ENCODE measurements around the gene CNN3. TPM values are rescaled to one million over a fixed set of nuclear protein-coding genes. Genes with fewer than 3 reads are reported as not detected.

The CNN3 gene
- total RNA-seq (101 and 108 TPM in 2 replicates), polyA plus RNA-seq (135 and 156 TPM in 2 replicates)

- peak within 1 kb of the TSS; percentile 82 for H3K4me3 ChIP-seq
- peak; percentile 97 for DNase-seq (ENCODE audit: low read depth in 1 of 2, low spot score in 1 of 2)
- TF ChIP-seq, protein P1, sequence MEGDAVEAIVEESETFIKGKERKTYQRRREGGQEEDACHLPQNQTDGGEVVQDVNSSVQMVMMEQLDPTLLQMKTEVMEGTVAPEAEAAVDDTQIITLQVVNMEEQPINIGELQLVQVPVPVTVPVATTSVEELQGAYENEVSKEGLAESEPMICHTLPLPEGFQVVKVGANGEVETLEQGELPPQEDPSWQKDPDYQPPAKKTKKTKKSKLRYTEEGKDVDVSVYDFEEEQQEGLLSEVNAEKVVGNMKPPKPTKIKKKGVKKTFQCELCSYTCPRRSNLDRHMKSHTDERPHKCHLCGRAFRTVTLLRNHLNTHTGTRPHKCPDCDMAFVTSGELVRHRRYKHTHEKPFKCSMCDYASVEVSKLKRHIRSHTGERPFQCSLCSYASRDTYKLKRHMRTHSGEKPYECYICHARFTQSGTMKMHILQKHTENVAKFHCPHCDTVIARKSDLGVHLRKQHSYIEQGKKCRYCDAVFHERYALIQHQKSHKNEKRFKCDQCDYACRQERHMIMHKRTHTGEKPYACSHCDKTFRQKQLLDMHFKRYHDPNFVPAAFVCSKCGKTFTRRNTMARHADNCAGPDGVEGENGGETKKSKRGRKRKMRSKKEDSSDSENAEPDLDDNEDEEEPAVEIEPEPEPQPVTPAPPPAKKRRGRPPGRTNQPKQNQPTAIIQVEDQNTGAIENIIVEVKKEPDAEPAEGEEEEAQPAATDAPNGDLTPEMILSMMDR (IDR thresholded peaks at IDR 0.05; ENCODE audit: low read depth, low read length): no peak
- peaks cover 35% of the 10 kb centered on the region for H3K4me1 ChIP-seq (ENCODE audit: low read depth)
- H3K9me3 ChIP-seq (ENCODE audit: low read depth): no peaks in the 10 kb centered on the region
- H3K27ac ChIP-seq: peak within 1 kb of the TSS; percentile 99
- H3K27me3 ChIP-seq: no peaks in the 10 kb centered on the region
- no peaks in the 10 kb centered on the region for H3K36me3 ChIP-seq
These were observed at the start of gene CNN3 for GRCh38 chr1:94926915-94927404. CNN3 (minus strand) TSS chr1:94927110; CDS start chr1:94926894, 216 bp downstream.

GRCh38 chr1:94974824-94975223, 47.9 kb upstream of the CNN3 start:
- Histone ChIP-seq H3K27ac (no peak overlapping the region), H3K4me1 (ENCODE audit: low read depth) (no peaks in the 10 kb centered on the region), H3K36me3 (no peaks in the 10 kb centered on the region), H3K9me3 (ENCODE audit: low read depth) (no peaks in the 10 kb centered on the region), H3K4me3 (no peak overlapping the region), H3K27me3 (no peaks in the 10 kb centered on the region)
- TF ChIP-seq, protein P1 (IDR thresholded peaks at IDR 0.05; ENCODE audit: low read depth, low read length): no peak
- DNase-seq (ENCODE audit: low read depth in 1 of 2, low spot score in 1 of 2): no peak

GRCh38 chr1:94974241-94974640, 47.3 kb upstream of the CNN3 start:
- peak in 1 of 2 donors; percentile 71 for DNase-seq (ENCODE audit: low read depth in 1 of 2, low spot score in 1 of 2)
- H3K27ac ChIP-seq: no peak overlapping the region
- TF ChIP-seq, protein P1 (IDR thresholded peaks at IDR 0.05; ENCODE audit: low read depth, low read length): no peak

GRCh38 chr1:94973309-94973922, 46.5 kb upstream of the CNN3 start:
- Histone ChIP-seq H3K27me3 (no peaks in the 10 kb centered on the region), H3K4me1 (ENCODE audit: low read depth) (no peaks in the 10 kb centered on the region), H3K27ac (no peak overlapping the region), H3K9me3 (ENCODE audit: low read depth) (no peaks in the 10 kb centered on the region), H3K4me3 (no peak overlapping the region), H3K36me3 (no peaks in the 10 kb centered on the region)
- TF ChIP-seq, protein P1 (IDR thresholded peaks at IDR 0.05; ENCODE audit: low read depth, low read length): no peak
- DNase-seq (ENCODE audit: low read depth in 1 of 2, low spot score in 1 of 2): no peak

More at GRCh38 chr1:94974241-94974640, 47.3 kb upstream of the CNN3 start:
- no peaks in the 10 kb centered on the region for H3K36me3 ChIP-seq
- H3K4me3 ChIP-seq: no peak overlapping the region
- no peaks in the 10 kb centered on the region for H3K9me3 ChIP-seq (ENCODE audit: low read depth)
- H3K27me3 ChIP-seq: no peaks in the 10 kb centered on the region
- H3K4me1 ChIP-seq (ENCODE audit: low read depth): no peaks in the 10 kb centered on the region

GRCh38 chr1:94971491-94971924, 44.6 kb upstream of the CNN3 start:
- Histone ChIP-seq H3K27ac (no peak overlapping the region), H3K36me3 (no peaks in the 10 kb centered on the region), H3K27me3 (no peaks in the 10 kb centered on the region), H3K9me3 (ENCODE audit: low read depth) (no peaks in the 10 kb centered on the region), H3K4me1 (ENCODE audit: low read depth) (no peaks in the 10 kb centered on the region), H3K4me3 (no peak overlapping the region)
- DNase-seq (ENCODE audit: low read depth in 1 of 2, low spot score in 1 of 2): no peak
- TF ChIP-seq, protein P1 (IDR thresholded peaks at IDR 0.05; ENCODE audit: low read depth, low read length): no peak
